ENCODE measurements around the gene GMPPA.

GMPPA gene

GRCh38 chr2:219499058-219499307 is 292 bp downstream of the GMPPA start:
- H3K4me3 ChIP-seq (ENCODE audit: low read depth in 1 of 2, low read length in 2 of 2): peak overlapping the region; percentile 81 to 87
- H3K9me3 ChIP-seq (ENCODE audit: control insufficient read depth in 1 of 2, low read length in 2 of 2): no peaks in the 10 kb centered on the region
- H3K36me3 ChIP-seq (ENCODE audit: control insufficient read depth in 1 of 2, insufficient read depth in 2 of 2, low read length in 2 of 2): peaks cover 6 to 18% of the 10 kb centered on the region in 2 donors

DNA sequence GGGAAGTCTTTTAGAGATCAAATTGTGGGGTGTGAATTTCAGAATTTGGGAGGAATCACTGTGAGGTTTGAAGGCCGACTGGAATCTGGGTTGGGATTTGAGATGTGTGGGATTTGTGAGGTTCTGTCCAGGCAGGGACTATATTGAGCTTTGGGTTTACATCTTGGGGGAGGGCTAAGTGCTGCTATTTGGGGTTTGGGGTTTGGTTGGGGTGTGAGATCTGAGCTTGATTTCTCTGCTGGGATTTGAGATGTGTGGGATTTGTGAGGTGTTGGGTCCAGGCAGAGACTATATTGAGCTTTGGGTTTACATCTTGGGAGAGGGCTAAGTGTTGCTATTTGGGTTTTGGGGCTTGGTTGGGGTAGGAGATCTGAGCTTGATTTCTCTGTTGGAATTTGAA is 864 bp downstream of the GMPPA start:
- Histone ChIP-seq H3K27me3 (ENCODE audit: low read depth, low read length) (peaks cover 23% of the 10 kb centered on the region), H3K36me3 (ENCODE audit: control insufficient read depth in 1 of 2, insufficient read depth in 2 of 2, low read length in 2 of 2) (peaks cover 12 to 23% of the 10 kb centered on the region in 2 donors), H3K4me1 (ENCODE audit: control insufficient read depth in 1 of 2, insufficient read depth in 2 of 2, low read length in 2 of 2) (peaks cover 11 to 35% of the 10 kb centered on the region in 2 donors), H3K9me3 (ENCODE audit: control insufficient read depth in 1 of 2, low read length in 2 of 2) (no peaks in the 10 kb centered on the region), H3K27ac (ENCODE audit: low read length) (peak overlapping the region; percentile 88), H3K4me3 (ENCODE audit: low read depth in 1 of 2, low read length in 2 of 2) (peak overlapping the region; percentile 81 to 87)

More at GRCh38 chr2:219499058-219499307, 292 bp downstream of the GMPPA start:
- Histone ChIP-seq H3K27me3 (ENCODE audit: low read depth, low read length) (peaks cover 25% of the 10 kb centered on the region), H3K4me1 (ENCODE audit: control insufficient read depth in 1 of 2, insufficient read depth in 2 of 2, low read length in 2 of 2) (peaks cover 11 to 35% of the 10 kb centered on the region in 2 donors), H3K27ac (ENCODE audit: low read length) (peak overlapping the region; percentile 88)

DNA sequence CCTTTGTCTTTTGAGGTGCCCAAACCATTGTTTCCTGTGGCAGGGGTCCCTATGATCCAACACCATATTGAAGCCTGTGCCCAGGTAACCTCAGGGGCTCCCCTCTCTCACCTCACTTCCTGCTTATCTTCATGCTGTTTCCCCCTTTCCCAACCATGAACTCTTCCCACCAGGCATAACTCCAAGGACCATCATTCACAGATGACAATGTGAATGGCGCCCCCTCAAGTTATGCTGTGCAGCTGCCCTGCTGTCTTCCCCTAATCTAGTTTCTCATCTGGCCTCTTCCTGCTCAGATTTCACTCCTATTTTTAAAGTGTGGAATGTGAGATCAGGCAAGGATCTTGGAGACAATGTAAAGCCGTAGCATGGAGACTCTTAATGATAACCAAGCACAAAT is 1.4 kb downstream of the GMPPA start:
- Histone ChIP-seq H3K27me3 (ENCODE audit: low read depth, low read length) (peaks cover 17% of the 10 kb centered on the region), H3K9me3 (ENCODE audit: control insufficient read depth in 1 of 2, low read length in 2 of 2) (no peaks in the 10 kb centered on the region), H3K4me1 (ENCODE audit: control insufficient read depth in 1 of 2, insufficient read depth in 2 of 2, low read length in 2 of 2) (peaks cover 11 to 33% of the 10 kb centered on the region in 2 donors), H3K4me3 (ENCODE audit: low read depth in 1 of 2, low read length in 2 of 2) (no peak overlapping the region), H3K27ac (ENCODE audit: low read length) (no peak overlapping the region), H3K36me3 (ENCODE audit: control insufficient read depth in 1 of 2, insufficient read depth in 2 of 2, low read length in 2 of 2) (peaks cover 16 to 29% of the 10 kb centered on the region in 2 donors)

DNA sequence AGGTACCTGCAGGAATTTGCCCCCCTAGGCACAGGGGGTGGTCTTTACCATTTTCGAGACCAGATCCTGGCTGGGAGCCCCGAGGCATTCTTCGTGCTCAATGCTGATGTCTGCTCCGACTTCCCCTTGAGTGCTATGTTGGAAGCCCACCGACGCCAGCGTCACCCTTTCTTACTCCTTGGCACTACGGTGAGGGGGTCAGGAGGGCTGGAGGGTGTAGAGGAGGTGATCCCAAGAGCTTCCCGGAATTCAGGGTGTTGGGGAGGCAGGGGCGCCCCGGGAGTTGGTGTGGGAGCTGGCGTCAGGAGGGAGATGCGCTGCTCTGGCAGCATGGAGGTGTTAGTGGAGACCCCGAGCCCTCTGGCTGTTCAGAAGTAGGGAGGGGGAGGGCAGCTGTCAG is 3.2 kb downstream of the GMPPA start:
- H3K27me3 ChIP-seq (ENCODE audit: low read depth, low read length): peaks cover 7% of the 10 kb centered on the region
- no peak overlapping the region for H3K27ac ChIP-seq (ENCODE audit: low read length)
- H3K36me3 ChIP-seq (ENCODE audit: control insufficient read depth in 1 of 2, insufficient read depth in 2 of 2, low read length in 2 of 2): peaks cover 32 to 46% of the 10 kb centered on the region in 2 donors
- no peaks in the 10 kb centered on the region for H3K9me3 ChIP-seq (ENCODE audit: control insufficient read depth in 1 of 2, low read length in 2 of 2)
- H3K4me3 ChIP-seq (ENCODE audit: low read depth in 1 of 2, low read length in 2 of 2): no peak overlapping the region
- peaks cover 11 to 16% of the 10 kb centered on the region in 2 donors for H3K4me1 ChIP-seq (ENCODE audit: control insufficient read depth in 1 of 2, insufficient read depth in 2 of 2, low read length in 2 of 2)

DNA sequence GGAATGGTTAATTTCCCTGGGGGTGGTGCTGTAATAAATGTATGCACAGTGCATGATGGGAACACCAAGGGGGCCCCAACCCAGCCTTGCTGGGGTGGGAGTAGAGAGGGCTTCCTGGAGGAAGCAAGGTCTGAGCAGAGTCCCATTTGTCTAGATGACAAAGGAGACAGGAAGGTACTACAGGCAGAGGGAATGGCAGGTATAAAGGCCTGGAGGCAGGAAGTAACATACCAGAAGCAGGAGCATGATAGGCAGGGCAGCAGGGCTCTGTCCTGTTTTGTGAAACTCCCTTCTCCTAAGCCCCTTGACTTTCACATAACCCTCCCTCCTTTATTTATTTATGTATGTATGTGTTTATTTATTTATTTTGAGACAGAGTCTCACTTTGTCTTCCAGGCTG is 3.9 kb downstream of the GMPPA start:
- peaks cover 32 to 52% of the 10 kb centered on the region in 2 donors for H3K36me3 ChIP-seq (ENCODE audit: control insufficient read depth in 1 of 2, insufficient read depth in 2 of 2, low read length in 2 of 2)
- H3K4me3 ChIP-seq (ENCODE audit: low read depth in 1 of 2, low read length in 2 of 2): no peak overlapping the region
- H3K4me1 ChIP-seq (ENCODE audit: control insufficient read depth in 1 of 2, insufficient read depth in 2 of 2, low read length in 2 of 2): peaks cover 8 to 12% of the 10 kb centered on the region in 2 donors

GRCh38 chr2:219505585-219505984 is 6.9 kb downstream of the GMPPA start:
- no peaks in the 10 kb centered on the region for H3K9me3 ChIP-seq (ENCODE audit: control insufficient read depth in 1 of 2, low read length in 2 of 2)
- H3K4me3 ChIP-seq (ENCODE audit: low read depth in 1 of 2, low read length in 2 of 2): no peak overlapping the region
- no peak overlapping the region for H3K27ac ChIP-seq (ENCODE audit: low read length)
- peaks cover 32 to 52% of the 10 kb centered on the region in 2 donors for H3K36me3 ChIP-seq (ENCODE audit: control insufficient read depth in 1 of 2, insufficient read depth in 2 of 2, low read length in 2 of 2)
- H3K27me3 ChIP-seq (ENCODE audit: low read depth, low read length): peaks cover 4% of the 10 kb centered on the region
- peaks cover 0 to 21% of the 10 kb centered on the region in 2 donors for H3K4me1 ChIP-seq (ENCODE audit: control insufficient read depth in 1 of 2, insufficient read depth in 2 of 2, low read length in 2 of 2)

More for the DNA sequence above, 3.9 kb downstream of the GMPPA start:
- Histone ChIP-seq H3K9me3 (ENCODE audit: control insufficient read depth in 1 of 2, low read length in 2 of 2) (no peaks in the 10 kb centered on the region), H3K27me3 (ENCODE audit: low read depth, low read length) (no peaks in the 10 kb centered on the region), H3K27ac (ENCODE audit: low read length) (no peak overlapping the region)

GRCh38 chr2:219506153-219506801 is 7.6 kb downstream of the GMPPA start:
- Histone ChIP-seq H3K4me1 (ENCODE audit: control insufficient read depth in 1 of 2, insufficient read depth in 2 of 2, low read length in 2 of 2) (peaks cover 0 to 21% of the 10 kb centered on the region in 2 donors), H3K4me3 (ENCODE audit: low read depth in 1 of 2, low read length in 2 of 2) (no peak overlapping the region), H3K36me3 (ENCODE audit: control insufficient read depth in 1 of 2, insufficient read depth in 2 of 2, low read length in 2 of 2) (peaks cover 32 to 52% of the 10 kb centered on the region in 2 donors), H3K27me3 (ENCODE audit: low read depth, low read length) (peaks cover 9% of the 10 kb centered on the region), H3K27ac (ENCODE audit: low read length) (no peak overlapping the region), H3K9me3 (ENCODE audit: control insufficient read depth in 1 of 2, low read length in 2 of 2) (no peaks in the 10 kb centered on the region)

DNA sequence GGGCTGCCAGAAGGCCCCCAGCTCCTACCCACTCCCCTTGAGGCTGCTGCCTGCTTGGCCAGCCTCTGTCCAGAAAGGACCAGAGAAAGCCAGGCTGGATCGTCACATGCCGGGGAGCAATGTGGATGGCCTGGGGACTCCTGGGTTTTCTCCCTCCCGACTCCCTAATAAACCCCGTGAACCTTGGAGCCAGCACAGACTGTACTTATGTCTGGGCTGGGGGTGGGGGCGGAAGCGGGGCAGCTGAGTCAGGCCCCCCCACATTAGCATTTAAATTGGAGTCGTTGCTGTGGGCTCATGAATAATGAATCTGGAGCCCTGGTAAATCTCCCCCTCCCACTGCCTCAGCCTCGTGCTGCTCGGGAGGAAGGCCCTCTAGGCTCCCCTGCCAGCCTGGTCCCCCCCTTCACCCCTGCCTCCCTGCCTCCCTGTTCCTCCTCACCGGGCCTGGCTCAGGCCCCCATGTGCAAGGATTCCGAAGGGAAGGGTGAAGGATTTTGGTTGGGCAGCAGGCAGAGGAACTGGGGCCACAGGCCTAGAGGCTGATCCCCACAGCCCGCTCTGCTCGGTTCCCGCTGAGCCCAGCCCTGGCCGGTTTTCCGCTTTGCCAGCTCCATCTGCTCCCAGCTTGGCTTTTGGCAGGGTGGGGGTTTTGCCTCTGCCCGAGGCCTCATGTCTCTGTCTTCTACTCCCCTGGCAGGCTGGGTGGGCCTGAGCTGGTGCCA is 8.3 kb downstream of the GMPPA start:
- Histone ChIP-seq H3K9me3 (ENCODE audit: control insufficient read depth in 1 of 2, low read length in 2 of 2) (no peaks in the 10 kb centered on the region), H3K27ac (ENCODE audit: low read length) (no peak overlapping the region), H3K36me3 (ENCODE audit: control insufficient read depth in 1 of 2, insufficient read depth in 2 of 2, low read length in 2 of 2) (peaks cover 32 to 46% of the 10 kb centered on the region in 2 donors), H3K4me3 (ENCODE audit: low read depth in 1 of 2, low read length in 2 of 2) (no peak overlapping the region), H3K4me1 (ENCODE audit: control insufficient read depth in 1 of 2, insufficient read depth in 2 of 2, low read length in 2 of 2) (peaks cover 0 to 21% of the 10 kb centered on the region in 2 donors), H3K27me3 (ENCODE audit: low read depth, low read length) (peaks cover 9% of the 10 kb centered on the region)

DNA sequence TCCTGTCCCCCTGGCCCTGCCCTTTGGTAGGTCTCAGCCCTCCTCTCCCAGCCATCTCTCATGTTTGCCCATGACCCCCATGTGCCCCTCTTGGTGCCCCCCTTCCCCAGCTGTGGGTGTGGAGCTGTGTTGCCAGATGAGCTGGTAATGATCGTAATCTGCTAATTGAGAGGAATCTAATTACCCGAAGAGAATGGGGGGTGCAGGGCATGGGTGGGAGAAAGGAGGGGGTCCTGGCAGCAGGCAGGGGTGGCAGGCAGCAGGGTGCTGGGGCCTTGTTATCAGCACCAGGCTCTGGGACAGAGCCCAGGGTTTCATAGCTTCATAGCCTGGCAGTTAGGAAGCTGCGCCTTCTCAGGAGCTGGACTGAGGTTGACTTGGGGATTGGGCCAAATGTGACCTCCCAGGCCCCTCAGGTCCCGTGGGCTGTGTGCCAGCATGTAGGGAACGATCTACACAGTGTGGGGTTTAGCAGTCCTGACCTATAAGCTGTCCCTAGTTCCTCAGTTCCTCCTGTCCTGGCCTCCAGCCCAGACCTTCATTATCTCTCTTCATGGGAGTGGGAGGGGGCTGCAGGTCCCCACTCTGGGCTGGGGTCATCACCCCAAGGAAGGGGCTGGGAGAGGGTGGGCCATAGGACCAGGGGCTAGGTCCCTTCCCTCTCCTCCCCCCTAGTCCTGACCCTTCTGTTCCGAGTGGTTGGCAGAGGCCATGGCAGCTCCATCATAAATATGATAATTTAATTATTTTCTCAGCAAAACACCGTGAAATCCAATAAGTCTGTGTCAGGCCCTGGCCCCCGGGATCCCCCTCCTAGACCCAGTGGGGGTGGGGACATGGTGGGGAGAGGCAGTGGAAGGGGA is 9.1 kb downstream of the GMPPA start:
- Histone ChIP-seq H3K27ac (ENCODE audit: low read length) (no peak overlapping the region), H3K9me3 (ENCODE audit: control insufficient read depth in 1 of 2, low read length in 2 of 2) (no peaks in the 10 kb centered on the region), H3K4me1 (ENCODE audit: control insufficient read depth in 1 of 2, insufficient read depth in 2 of 2, low read length in 2 of 2) (peaks cover 0 to 21% of the 10 kb centered on the region in 2 donors), H3K27me3 (ENCODE audit: low read depth, low read length) (peaks cover 12% of the 10 kb centered on the region), H3K4me3 (ENCODE audit: low read depth in 1 of 2, low read length in 2 of 2) (no peak overlapping the region), H3K36me3 (ENCODE audit: control insufficient read depth in 1 of 2, insufficient read depth in 2 of 2, low read length in 2 of 2) (peaks cover 32 to 42% of the 10 kb centered on the region in 2 donors)

- peaks cover 18% of the 10 kb centered on the region for H3K27me3 ChIP-seq (ENCODE audit: low read depth, low read length)
- H3K9me3 ChIP-seq (ENCODE audit: control insufficient read depth in 1 of 2, low read length in 2 of 2): no peaks in the 10 kb centered on the region
- peaks cover 31 to 40% of the 10 kb centered on the region in 2 donors for H3K36me3 ChIP-seq (ENCODE audit: control insufficient read depth in 1 of 2, insufficient read depth in 2 of 2, low read length in 2 of 2)
- H3K27ac ChIP-seq (ENCODE audit: low read length): no peak overlapping the region
- peaks cover 0 to 21% of the 10 kb centered on the region in 2 donors for H3K4me1 ChIP-seq (ENCODE audit: control insufficient read depth in 1 of 2, insufficient read depth in 2 of 2, low read length in 2 of 2)
- H3K4me3 ChIP-seq (ENCODE audit: low read depth in 1 of 2, low read length in 2 of 2): no peak overlapping the region
Measured at GRCh38 chr2:219508444-219508734, 9.7 kb downstream of the GMPPA start.

Data from muscle layer of duodenum (tissue), 2 donors.